NCI-H1105 treated with DMSO at 0.1 percent for 48 hours (cell line): ENCODE measurements around the gene CSAD.
"Not testable (repeated sequence)": the region's sequence is repeated elsewhere in the genome, so short reads cannot be mapped to it uniquely, and the experiment has no call there.

Source experiments
- DNase-seq: peaks from one replicate; lab custom pipeline; 2025; lab: John Stamatoyannopoulos, UW

Gene CSAD

GRCh38 chr12:53147653-53148052 lies 33.1 kb downstream of the CSAD start:
- DNase-seq: no peak

GRCh38 chr12:53147181-53147580 lies 33.5 kb downstream of the CSAD start:
- DNase-seq: no peak

DNA sequence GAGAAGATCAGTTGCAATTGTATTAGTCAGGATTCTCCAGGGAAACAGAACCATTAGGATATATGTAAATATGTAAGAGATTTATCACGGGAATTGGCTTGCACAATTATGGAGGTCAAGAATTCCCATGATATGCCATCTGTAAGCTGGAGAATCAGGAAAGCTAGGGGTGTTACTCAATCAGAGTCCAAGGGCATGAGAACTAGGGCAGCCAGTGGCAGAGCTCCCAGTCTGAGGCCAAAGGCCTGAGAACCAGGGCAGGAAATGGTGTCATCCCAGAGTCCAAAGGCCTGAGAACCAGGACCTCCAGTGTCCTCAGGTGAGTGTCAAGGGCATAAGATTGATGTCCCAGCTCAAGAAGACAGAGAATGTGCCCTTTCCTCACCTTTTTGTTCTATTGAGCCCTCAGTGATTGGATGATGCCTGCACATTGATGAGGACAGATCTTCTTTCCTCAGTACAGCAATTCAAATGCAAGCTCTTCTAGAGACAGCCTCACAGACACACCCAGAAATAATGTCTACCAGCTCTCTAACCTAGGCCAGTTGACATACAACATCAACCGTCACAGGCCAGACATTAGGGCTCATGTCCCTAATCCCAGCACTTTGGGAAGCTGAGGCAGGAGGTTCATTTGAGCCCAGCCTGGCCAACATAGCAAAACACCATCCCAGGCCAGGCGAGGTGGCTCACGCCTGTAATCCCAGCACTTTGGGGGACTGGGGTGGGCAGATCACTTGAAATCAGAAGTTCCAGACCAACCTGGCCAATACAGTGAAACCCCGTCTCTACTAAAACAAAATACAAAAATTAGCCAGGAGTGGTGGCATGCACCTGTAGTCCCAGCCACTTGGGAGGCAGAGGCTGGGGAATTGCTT lies 35.1 kb downstream of the CSAD start:
- DNase-seq: no peak

DNA sequence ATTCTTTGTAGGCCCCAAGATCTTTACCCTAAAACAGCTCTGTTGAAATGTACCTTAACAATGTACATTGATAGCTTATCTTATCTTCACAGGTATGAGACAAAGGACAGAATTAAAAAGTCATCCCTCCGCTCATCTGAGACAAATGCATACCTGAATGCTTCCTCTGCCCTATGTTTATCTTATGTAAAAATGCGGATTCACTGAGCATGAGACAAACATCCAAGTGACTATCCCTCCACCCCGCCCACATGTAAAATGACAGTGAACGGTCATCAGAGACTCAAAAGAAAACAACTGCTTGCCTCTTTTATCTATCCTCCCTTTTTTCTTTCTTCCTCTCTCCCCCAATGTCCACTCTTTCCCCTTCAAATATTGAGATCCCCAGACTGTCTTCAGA lies 37.4 kb downstream of the CSAD start:
- no peak for DNase-seq

- DNase-seq: no peak
These were observed 47.0 kb downstream of the CSAD start for GRCh38 chr12:53133722-53134121.

DNA sequence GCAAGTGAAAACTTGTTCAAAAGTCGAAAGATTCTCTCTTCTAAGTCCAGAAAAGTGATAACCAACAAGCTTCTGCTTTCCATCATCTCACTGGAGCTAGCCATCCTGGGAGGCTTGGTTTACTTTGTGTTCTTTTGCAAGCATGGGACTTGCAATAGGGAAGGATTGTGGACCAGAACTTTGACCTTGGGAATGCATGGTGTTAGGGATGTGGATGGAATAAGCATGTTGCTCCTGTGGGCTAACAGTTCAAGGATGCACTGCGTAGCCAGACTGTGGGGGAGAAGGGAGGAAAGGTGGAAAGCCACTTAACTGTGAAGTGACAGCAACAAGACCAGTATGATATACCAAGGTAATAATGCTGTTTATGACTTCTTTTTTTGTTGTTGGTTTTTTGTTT lies 48.9 kb downstream of the CSAD start:
- DNase-seq: no peak

DNA sequence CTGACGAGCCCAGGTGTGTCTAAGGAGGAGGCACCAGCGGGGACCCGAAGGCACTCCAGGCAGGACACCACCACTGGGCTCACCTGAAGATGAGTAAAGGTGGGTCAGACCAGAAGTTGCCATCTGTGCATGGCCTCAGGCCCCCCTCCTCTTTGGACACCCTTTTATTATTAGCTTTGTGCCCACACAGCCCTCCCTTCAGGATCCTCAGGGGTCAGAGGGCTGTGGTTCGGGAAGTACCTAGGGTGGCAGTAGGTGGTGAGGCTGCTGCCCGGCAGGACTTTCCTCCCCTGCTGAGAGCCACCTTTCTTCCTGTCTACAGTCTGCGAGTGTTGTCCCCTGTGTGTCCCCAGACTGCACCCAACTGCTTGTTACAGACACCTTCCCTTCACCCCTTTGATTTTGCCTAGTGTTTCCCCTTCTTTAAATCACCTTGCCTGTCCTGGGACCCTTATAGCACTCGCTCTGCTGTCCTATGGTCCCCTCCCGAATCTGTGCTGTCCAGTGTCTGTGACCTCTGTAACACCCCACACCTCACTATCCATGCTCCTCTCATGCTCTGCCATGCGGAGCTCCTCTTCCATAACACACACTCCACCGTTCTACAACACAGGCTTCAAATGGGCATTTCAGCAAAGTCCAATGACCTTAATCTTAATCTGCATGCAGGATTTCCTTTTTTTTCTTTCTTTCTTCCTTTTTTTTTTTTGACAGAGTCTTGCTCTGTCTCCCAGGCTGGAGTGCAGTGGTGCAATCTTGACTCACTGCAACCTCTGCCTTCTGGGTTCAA lies 51.8 kb downstream of the CSAD start:
- no peak for DNase-seq

DNA sequence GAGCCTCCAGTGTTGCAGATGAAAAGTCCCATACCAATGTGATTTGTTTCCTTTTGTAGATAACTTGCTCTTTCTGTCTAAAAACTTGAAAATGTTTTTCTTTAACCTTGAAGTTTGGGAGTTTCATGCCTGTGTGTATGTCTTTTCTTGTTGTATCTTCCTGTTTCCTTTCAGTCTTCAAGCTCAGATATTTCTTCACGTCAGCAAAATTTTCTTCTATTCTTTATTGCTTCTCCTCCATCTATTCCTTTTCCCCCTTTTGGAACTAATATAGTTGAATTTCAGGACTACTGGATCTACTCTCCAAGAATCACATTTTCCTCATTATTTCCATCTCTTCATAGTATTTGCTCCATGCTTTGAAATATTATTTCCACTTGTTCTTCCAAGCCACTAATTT lies 53.6 kb downstream of the CSAD start:
- DNase-seq: no peak

GRCh38 chr12:53124352-53124723 lies 56.4 kb downstream of the CSAD start:
- DNase-seq: no peak

DNA sequence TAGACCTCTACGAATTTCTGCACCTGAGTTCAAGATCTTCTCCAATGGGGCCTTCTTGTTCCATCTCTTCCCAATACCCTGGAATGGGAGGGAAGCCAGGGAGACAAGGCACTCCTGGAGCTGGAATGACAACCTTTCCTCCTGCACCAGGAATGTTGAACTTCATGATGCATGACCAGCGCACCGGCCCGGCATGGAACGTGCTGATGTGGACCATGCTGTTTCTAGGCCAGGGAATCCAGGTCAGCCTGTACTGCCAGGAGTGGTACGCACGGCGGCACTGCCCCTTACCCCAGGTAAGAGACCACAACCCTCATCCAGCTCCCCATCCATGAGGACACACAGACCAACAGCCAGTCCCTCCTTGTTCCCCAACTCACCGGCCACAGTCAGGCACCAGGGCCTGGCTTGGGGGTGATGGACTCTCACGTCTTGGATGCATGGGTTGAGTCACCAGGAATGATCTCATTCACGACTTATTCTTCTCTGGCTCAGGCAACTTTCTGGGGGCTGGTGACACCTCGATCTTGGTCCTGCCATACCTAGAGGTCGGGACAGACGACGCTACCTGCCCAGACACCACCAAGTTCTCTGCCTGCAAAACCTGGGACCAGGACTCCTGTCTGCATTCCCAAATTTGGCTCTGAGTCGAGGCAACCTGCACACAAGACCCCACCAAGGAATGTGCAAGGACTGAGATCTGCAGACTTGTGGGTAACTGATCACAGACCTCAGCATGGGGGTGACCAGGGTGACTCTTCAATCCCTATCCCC lies 57.0 kb downstream of the CSAD start:
- no peak for DNase-seq

- no peak for DNase-seq
These were observed 57.7 kb downstream of the CSAD start for GRCh38 chr12:53122961-53123468.

DNA sequence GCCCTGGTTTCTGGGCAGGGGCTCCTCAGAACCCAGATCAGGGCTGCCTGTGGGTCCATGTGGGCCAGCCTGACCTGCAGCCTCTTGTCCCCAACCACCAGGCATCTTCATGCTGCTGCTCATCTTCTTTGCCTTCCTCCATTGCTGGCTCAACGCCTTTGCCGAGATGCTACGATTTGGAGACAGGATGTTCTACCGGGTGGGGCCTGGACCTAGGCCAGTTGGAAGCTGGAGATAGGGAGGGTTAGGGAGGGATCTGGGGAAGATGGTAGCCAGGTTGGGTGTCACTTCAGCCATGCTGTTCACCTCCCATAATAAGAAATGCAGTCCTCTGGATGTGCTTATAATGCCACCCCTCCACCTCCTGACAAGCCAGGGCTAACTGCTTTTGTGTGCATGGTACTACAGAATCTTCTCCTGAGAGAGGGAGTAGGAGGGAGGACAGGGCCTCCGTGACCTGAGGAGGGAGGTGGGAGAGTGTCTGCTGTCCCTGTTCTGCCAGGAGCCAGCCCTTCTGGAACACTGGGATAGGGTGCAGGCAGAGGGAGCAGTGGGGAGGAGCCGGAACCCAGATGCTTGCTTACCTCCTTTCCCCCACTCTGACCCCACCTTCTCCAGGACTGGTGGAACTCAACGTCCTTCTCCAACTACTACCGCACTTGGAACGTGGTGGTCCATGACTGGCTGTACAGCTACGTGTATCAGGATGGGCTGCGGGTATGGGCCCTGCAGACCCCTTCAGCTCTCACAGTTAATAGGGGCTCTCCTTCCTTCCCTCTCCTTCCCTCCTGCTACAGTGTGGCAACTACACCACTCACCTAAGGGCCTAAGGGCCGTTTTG lies 59.8 kb downstream of the CSAD start:
- DNase-seq: no peak

GRCh38 chr12:53118751-53119300 lies 61.9 kb downstream of the CSAD start:
- no peak for DNase-seq

DNA sequence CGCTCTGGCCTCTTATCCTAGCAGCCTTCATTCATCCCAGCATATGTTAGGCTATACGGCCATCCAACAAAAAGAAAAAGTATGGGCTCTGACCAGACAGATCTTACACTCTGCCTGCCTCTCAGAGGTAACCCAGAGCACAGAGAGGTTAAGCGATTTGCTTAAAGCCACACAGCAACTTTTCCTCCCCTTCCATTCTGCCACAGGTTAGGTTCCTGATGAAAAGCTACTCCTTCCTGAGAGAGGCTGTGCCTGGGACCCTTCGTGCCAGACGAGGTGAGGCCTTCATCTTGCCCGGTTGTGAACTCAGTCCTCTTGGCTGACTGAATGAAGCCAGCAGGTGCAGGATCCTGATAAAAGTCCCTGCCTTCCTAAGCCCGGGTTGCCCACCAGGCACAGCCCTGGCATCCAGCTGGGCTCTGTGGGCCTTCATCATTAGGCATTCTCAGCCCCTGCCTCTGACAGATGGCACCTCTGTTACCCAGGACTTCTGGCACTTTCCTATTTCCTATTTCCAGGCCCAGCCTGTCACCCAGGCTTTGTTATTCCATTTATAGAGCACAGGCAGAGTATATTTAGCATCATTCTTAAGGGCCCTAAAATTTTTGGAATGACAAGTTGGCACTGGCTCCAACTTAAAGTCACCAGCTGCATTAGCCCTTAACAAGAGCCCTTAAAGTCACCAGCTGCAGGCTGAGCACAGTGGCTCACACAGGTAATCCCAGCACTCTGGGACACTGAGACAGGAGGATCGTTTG lies 64.7 kb downstream of the CSAD start:
- DNase-seq: no peak

- no peak for DNase-seq
These were observed 65.4 kb downstream of the CSAD start for GRCh38 chr12:53115112-53115890.

- no peak for DNase-seq
These were observed 66.8 kb downstream of the CSAD start for GRCh38 chr12:53113951-53114350.

DNA sequence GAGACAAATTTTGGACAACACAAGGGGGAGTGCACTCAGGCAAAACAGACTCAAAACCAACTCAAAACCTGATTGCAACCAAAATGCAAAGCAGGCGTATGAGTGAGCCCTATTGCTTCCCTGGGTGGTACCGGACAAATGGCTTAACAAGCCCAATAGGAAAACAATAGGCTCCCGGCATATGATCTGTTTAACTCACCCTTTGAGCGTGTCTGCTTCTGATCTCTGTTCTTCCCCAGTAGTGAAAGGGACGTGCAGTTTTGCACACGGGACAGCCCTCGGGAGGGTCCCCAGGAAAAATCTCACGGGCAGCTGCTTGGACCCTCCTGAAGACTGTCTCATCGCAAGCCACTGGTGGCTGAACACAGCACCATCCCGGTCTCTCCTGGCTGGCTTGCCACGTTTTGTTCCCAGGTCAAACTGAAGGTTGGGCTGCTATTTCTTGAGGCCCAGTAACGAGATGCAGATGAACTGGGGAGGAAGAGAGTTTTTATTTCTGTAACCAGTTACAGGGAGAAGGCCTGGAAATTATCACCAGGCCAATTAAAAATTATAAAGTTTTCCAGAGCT lies 67.5 kb downstream of the CSAD start:
- no peak for DNase-seq

DNA sequence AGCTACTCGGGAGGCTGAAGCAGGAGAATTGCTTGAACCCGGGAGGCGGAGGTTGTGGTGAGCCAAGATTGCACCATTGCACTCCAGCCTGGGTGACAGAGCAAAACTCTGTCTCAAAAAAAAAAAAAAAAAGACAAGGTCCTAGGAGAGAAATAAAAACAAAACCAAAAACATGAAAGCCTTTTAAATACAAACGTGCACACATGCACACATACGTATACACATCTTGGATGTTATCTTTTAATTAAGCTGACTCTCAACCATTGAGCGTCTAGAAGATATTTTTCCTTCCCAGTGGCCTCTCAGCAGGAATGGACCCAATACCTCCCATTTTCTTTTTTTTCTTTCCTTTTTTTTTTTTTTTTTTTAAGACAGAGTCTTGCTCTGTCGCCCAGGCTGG lies 68.3 kb downstream of the CSAD start:
- not testable (repeated sequence) for DNase-seq
